BLaER1 treated with 17β-estradiol and CSF1 and Interleukin-3, amounts not matched to agents 10 nM and 100 nM (cell line): ENCODE measurements around the gene TGFB2.

ENCODE experiments used
- H3K27ac ChIP-seq, 11 experiments: shearing (Covaris generic); formaldehyde crosslinking; 2 replicates each; pipeline ENCODE4 v1.8.1; 2022
- H3K27me3 ChIP-seq, 11 experiments: shearing (Covaris generic); formaldehyde crosslinking; 2 replicates each; pipeline ENCODE4 v1.8.1; 2022
- H3K36me3 ChIP-seq, 11 experiments: shearing (Covaris generic); formaldehyde crosslinking; 2 replicates each; pipeline ENCODE4 v1.8.1; 2022
- H3K4me1 ChIP-seq, 10 experiments: shearing (Covaris generic); formaldehyde crosslinking; 2 replicates each; pipeline ENCODE4 v1.8.1; 2022
- H3K4me2 ChIP-seq, 11 experiments: shearing (Covaris generic); formaldehyde crosslinking; 2 replicates each; pipeline ENCODE4 v1.8.1; 2022
- H3K4me3 ChIP-seq, 10 experiments: shearing (Covaris generic); formaldehyde crosslinking; 2 replicates each; pipeline ENCODE4 v1.8.1; 2022
- H3K9ac ChIP-seq, 11 experiments: shearing (Covaris generic); formaldehyde crosslinking; 2 replicates each; pipeline ENCODE4 v1.8.1; 2022
- H3K9me3 ChIP-seq, 11 experiments: shearing (Covaris generic); formaldehyde crosslinking; replicated peaks in 1 of 11; 2 replicates each; pipeline ENCODE4 v1.8.1; 2022
- H4K20me1 ChIP-seq, 11 experiments: shearing (Covaris generic); formaldehyde crosslinking; 2 replicates each; pipeline ENCODE4 v1.8.1; 2022
- Cebpa-rat ChIP-seq, 11 experiments: shearing (Covaris generic); IDR thresholded peaks; 2 replicates each; pipeline ENCODE4 v1.8.1; 2022

The TGFB2 gene

DNA sequence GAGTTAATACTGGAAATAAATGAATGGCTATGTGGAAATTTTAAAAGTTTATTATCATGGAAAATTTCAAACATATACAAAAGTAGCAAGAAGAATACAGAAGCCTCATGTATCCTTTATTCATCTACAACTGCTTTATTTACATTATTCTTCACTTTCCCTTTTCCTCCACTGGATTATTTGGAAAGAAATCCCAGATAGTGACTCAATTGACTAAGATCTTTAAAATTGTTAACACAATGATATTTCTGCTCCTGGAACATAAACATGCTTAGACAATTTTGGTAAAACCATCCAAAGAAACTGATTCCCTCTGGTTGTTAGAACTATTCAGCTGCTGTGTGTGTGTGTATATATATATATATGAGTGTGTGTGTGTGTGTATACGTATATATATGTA, 116.2 kb downstream of the TGFB2 start:
- Histone ChIP-seq H3K9ac (no peak overlapping the region), H3K4me1 (peaks cover 0 to 50% (median 7%) of the 10 kb centered on the region in 10 experiments; a peak in 9 of 20 replicates), H3K27me3 (no peaks in the 10 kb centered on the region), H3K36me3 (no peaks in the 10 kb centered on the region), H3K27ac (no peak overlapping the region), H3K4me2 (no peak overlapping the region), H4K20me1 (no peaks in the 10 kb centered on the region; a peak in 1 of 22 replicates), H3K9me3 (peaks cover 0 to 6% (median 0%) of the 10 kb centered on the region in 11 experiments; a peak in 4 of 22 replicates), H3K4me3 (no peak overlapping the region)
- TF ChIP-seq Cebpa-rat (IDR thresholded peaks at IDR 0.05), result no peak

DNA sequence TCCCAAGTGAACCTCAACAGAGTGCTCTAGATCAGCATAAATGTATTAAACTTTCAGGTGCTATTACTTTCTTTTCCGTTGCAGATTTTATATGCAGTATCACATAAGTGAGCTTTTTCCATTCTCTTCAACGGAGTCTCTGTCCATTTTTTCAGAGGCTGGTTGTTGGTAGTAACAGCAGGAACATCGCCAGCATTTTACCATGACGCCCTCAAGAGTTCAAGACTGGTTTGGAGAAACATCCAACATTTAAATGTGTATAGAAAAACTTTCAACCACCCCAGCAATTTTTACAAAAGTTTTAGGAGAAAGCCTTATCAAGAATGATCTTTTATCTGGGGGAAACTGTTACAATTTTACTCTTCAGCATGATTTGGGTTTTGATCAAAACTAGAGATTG, 117.0 kb downstream of the TGFB2 start:
- peaks cover 0 to 49% (median 7%) of the 10 kb centered on the region in 10 experiments; a peak in 9 of 20 replicates for H3K4me1 ChIP-seq
- no peaks in the 10 kb centered on the region; a peak in 1 of 22 replicates for H4K20me1 ChIP-seq
- TF ChIP-seq Cebpa-rat (IDR thresholded peaks at IDR 0.05), result no peak
- H3K4me3 ChIP-seq, result no peak overlapping the region
- H3K9ac ChIP-seq, result no peak overlapping the region
- H3K4me2 ChIP-seq, result peak overlapping the region in 3 of 11 experiments; percentile 55 to 79 (median 65); a peak in 4 of 22 replicates
- no peak overlapping the region for H3K27ac ChIP-seq
- H3K27me3 ChIP-seq, result no peaks in the 10 kb centered on the region
- H3K36me3 ChIP-seq, result no peaks in the 10 kb centered on the region
- peaks cover 0 to 6% (median 0%) of the 10 kb centered on the region in 11 experiments; a peak in 2 of 22 replicates for H3K9me3 ChIP-seq

DNA sequence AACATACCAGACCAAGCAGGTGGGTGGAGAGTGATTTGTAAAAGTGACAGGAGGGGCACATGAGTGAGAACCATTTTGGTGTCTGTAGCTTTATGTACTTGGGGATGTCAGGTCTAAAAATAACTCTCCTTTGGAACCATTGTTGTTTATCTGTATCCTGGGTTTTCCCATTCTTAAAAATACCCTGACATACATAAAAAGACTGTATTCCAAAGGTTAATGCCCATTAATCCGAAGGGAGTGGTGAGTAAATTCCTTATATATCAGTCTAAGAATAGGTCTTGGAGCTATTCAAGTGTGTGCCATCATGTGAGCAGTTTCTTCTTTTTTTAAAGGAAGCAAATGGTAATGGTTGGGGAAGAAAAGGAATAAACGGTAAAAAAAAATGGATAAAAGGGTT, 117.5 kb downstream of the TGFB2 start:
- Histone ChIP-seq H3K4me3 (no peak overlapping the region), H3K27ac (peak overlapping the region in 2 of 11 experiments; percentile 54 to 65; a peak in 4 of 22 replicates), H3K9me3 (peaks cover 0 to 6% (median 0%) of the 10 kb centered on the region in 11 experiments; a peak in 2 of 22 replicates), H3K27me3 (no peaks in the 10 kb centered on the region), H3K36me3 (no peaks in the 10 kb centered on the region), H3K4me1 (peaks cover 0 to 54% (median 7%) of the 10 kb centered on the region in 10 experiments; a peak in 9 of 20 replicates), H4K20me1 (no peaks in the 10 kb centered on the region; a peak in 1 of 22 replicates), H3K9ac (no peak overlapping the region), H3K4me2 (peak overlapping the region in 3 of 11 experiments; percentile 55 to 79 (median 65); a peak in 6 of 22 replicates)
- TF ChIP-seq Cebpa-rat (IDR thresholded peaks at IDR 0.05), result no peak

DNA sequence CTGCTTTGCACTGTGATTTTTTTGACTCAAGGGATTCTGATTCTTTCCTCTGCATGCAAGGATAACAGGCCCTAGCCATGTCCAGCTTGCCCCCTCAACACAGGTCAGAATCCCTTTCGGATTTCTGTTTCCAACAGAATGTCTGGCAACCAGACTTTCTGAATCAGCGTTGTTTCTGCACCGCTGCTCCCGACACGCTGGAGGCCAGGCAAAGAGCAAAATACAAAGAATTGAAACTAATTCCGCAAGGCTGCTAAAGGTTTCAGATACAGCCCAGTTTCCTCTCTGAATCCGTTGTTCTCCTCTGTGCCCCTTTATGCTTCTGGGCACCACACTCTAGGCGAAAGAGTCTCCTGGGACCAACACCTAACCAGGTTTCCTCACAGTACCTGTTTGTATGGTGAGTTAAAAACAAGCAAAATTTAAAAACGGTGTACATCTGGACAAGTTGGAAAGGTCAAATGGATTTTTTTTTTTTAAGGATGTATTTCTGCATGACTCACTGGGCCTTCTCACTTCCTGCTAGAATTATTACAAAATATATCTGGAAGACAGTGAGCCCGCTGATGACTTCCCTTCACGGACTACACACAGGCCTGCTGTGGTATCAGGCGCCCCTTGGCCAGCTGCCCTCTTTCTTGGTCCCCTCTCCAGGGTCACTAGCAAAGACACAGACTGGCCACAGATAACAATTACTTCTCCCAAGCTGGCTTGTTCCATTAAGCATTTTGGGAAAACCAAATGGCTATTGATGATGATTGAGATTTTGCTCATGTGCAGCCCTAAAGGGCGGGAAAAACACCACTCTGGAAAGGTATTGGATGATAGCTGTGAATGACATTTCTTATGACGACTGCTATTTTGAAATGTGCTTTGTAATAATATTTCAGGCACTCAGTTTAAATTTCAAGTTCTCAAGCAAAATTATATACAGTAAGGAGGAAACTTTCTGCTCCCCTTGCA, 118.3 kb downstream of the TGFB2 start:
- TF ChIP-seq Cebpa-rat (IDR thresholded peaks at IDR 0.05), result no peak; a peak in 1 of 22 replicates
- peak overlapping the region in 6 of 11 experiments; percentile 0 to 79 (median 46); a peak in 9 of 22 replicates for H3K4me2 ChIP-seq
- peak overlapping the region in 3 of 11 experiments; percentile 50 to 65 (median 54); a peak in 6 of 22 replicates for H3K27ac ChIP-seq
- no peaks in the 10 kb centered on the region for H3K36me3 ChIP-seq
- no peak overlapping the region; a peak in 1 of 22 replicates for H3K9ac ChIP-seq
- H3K27me3 ChIP-seq, result no peaks in the 10 kb centered on the region
- H3K9me3 ChIP-seq, result peaks cover 0 to 6% (median 0%) of the 10 kb centered on the region in 11 experiments; a peak in 1 of 22 replicates
- no peak overlapping the region for H3K4me3 ChIP-seq
- H4K20me1 ChIP-seq, result no peaks in the 10 kb centered on the region; a peak in 1 of 22 replicates
- H3K4me1 ChIP-seq, result peaks cover 0 to 62% (median 7%) of the 10 kb centered on the region in 10 experiments; a peak in 9 of 20 replicates

DNA sequence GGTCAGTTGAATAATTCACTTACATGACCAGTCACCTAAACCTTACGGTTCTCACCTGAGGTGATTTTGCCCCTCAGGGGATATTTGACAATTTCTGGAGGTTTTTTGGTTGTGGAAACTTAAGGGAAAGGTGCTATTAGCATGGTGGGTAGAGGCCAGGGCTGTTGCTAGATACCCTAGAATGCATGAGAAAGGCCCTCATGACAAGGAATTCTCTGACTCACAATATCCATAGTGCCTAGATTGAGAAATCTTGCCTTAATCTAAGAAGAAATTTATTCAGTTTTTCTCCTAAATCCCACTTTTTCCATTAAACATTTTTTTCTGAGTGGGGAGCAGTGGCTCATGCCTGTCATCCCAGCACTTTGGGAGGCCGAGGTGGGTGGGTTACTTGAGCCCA, 119.7 kb downstream of the TGFB2 start:
- Histone ChIP-seq H3K9ac (no peak overlapping the region), H3K36me3 (no peaks in the 10 kb centered on the region), H3K4me1 (peaks cover 0 to 61% (median 5%) of the 10 kb centered on the region in 10 experiments; a peak in 9 of 20 replicates), H4K20me1 (no peaks in the 10 kb centered on the region; a peak in 1 of 22 replicates), H3K27ac (no peak overlapping the region), H3K4me3 (no peak overlapping the region), H3K9me3 (peaks cover 0 to 6% (median 0%) of the 10 kb centered on the region in 11 experiments; a peak in 1 of 22 replicates), H3K4me2 (no peak overlapping the region), H3K27me3 (no peaks in the 10 kb centered on the region)
- no peak for TF ChIP-seq Cebpa-rat (IDR thresholded peaks at IDR 0.05)

DNA sequence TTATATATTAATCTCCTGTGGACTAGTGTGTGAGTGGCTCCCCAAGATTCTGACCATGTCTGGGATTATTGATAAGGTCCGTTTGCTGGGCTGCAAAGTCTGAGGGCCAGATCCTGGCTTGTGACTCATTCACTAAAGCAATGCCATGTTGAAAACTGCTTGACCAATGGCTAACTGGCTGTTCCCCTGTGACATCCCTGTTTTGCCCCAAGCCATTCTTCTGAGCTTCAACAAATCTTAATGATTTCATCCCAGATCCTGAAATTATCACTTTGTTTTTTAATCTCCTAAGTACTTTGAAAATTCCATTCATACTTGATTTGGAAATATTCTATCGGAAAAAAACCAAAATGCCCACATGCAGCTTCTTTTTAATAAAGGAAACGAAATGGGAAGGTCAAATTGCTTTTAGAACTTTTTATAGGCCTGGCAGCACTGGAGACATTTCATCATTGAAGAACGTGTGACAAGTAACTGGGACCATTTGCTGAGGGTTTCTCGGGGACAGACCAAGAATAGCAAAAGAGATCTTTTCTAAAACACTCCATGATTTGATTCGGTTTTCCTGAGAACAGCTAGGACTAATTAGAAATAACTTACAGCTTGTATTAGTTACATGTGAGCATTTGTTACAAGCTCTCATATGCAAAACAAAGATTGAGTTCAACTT, 121.3 kb downstream of the TGFB2 start:
- H3K9me3 ChIP-seq, result peaks cover 0 to 6% (median 0%) of the 10 kb centered on the region in 11 experiments; a peak in 1 of 22 replicates
- no peak overlapping the region for H3K4me2 ChIP-seq
- H3K36me3 ChIP-seq, result no peaks in the 10 kb centered on the region
- H3K27me3 ChIP-seq, result no peaks in the 10 kb centered on the region
- H3K27ac ChIP-seq, result no peak overlapping the region
- H3K9ac ChIP-seq, result no peak overlapping the region
- H4K20me1 ChIP-seq, result no peaks in the 10 kb centered on the region
- no peak overlapping the region for H3K4me3 ChIP-seq
- no peak for TF ChIP-seq Cebpa-rat (IDR thresholded peaks at IDR 0.05)
- H3K4me1 ChIP-seq, result peaks cover 0 to 53% (median 2%) of the 10 kb centered on the region in 10 experiments; a peak in 9 of 20 replicates

DNA sequence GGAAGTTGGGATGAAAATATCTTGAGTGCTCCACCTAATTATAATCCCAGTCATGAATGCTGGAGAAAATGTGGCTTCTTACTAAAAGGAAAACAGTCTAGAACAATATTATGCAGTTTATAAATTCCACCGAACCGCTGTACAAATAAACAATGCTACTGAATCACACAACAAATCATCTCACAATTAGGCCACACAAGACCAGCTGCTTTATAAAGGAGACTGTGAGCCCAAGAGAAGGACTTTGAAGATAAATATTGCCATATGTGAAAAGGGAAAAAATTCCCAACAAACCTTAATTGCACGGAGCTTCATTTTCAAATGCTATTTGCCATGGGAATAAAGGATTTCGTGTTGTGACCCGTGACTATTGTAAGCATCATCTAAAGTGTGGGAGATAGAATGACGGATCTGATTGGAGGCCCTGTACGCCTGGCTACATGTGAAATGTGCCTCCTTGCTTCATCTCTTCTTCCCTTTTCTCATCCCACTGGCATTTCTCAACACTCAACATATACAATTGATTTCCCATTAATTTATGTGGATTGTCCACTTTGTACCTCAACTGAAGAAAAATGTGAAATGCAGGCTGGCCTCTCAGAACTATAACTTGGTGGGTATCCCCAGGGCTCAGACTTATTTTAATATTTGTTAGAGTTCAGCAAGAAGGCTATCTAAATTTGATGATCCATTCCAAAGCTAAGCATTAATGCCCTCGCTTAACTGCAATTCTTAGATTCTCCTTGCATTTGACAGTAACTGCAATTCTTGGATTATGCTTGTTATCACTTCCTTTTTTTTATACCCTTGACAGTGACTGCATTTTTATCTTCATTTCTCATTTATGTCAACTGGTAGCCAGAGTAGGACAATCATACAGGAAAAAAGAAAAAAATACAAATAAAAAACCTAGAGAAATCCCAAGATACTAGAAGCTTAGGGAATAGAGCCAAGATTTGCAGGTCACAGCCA, 122.3 kb downstream of the TGFB2 start:
- Histone ChIP-seq H3K27me3 (no peaks in the 10 kb centered on the region), H3K4me2 (peak overlapping the region in 2 of 11 experiments; percentile 44 to 50; a peak in 3 of 22 replicates), H3K9ac (no peak overlapping the region), H3K36me3 (no peaks in the 10 kb centered on the region), H3K4me3 (no peak overlapping the region), H3K27ac (no peak overlapping the region), H3K4me1 (peaks cover 0 to 48% (median 2%) of the 10 kb centered on the region in 10 experiments; a peak in 10 of 20 replicates), H4K20me1 (no peaks in the 10 kb centered on the region), H3K9me3 (peaks cover 0 to 6% (median 0%) of the 10 kb centered on the region in 11 experiments; a peak in 1 of 22 replicates)
- TF ChIP-seq Cebpa-rat (IDR thresholded peaks at IDR 0.05), result no peak

DNA sequence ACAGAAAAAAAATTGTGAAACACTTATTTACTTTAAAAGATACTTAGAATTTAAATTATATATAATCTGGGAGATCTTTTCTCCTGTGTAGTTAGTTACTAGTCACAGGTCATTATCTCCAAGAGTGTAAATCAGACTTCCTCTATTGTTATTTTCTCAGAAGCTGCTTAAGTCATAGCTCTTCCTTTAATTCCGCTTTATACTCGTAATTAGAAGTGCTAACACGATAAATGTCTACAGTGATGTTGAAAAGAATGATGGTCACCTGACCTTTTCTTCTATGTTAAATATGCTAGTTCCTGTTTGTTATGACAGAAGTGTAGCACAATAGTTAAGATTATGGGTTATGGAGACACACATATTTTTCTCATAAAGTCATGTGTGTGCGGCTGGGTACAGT, 123.6 kb downstream of the TGFB2 start:
- Histone ChIP-seq H3K27me3 (no peaks in the 10 kb centered on the region), H3K9ac (no peak overlapping the region), H3K4me1 (peaks cover 7 to 41% (median 12%) of the 10 kb centered on the region in 10 experiments), H3K4me3 (no peak overlapping the region), H3K27ac (no peak overlapping the region), H3K36me3 (no peaks in the 10 kb centered on the region), H3K9me3 (no peaks in the 10 kb centered on the region), H4K20me1 (no peaks in the 10 kb centered on the region), H3K4me2 (peak overlapping the region in 1 of 11 experiments; percentile 3; a peak in 1 of 22 replicates)
- TF ChIP-seq Cebpa-rat (IDR thresholded peaks at IDR 0.05), result no peak
